Coronary artery (tissue), 2 donors: ENCODE results near the gene MATN4.

Experiments
- DNase-seq: peaks from one replicate; pipeline ENCODE4 v3.0.0-alpha.2; 2017; ENCODE audit warnings: low spot score
- H3K27ac ChIP-seq, 2 donors: fragments of 200-600 bp; sonication (generic); one replicate each; pipeline ENCODE4 v1.5.1; 2016 to 2019
- H3K4me3 ChIP-seq: fragments of 200-600 bp; sonication (generic); 2 replicates; pipeline ENCODE4 v1.5.1; 2016; ENCODE audit warnings: mild to moderate bottlenecking, moderate library complexity
- TF ChIP-seq, protein P1 (sequence below): fragments of 200-600 bp; sonication (generic); IDR thresholded peaks from one replicate; pipeline ENCODE4 v1.5.1; 2019; ENCODE audit warnings: antibody characterized with exemption

MATN4 gene

DNA sequence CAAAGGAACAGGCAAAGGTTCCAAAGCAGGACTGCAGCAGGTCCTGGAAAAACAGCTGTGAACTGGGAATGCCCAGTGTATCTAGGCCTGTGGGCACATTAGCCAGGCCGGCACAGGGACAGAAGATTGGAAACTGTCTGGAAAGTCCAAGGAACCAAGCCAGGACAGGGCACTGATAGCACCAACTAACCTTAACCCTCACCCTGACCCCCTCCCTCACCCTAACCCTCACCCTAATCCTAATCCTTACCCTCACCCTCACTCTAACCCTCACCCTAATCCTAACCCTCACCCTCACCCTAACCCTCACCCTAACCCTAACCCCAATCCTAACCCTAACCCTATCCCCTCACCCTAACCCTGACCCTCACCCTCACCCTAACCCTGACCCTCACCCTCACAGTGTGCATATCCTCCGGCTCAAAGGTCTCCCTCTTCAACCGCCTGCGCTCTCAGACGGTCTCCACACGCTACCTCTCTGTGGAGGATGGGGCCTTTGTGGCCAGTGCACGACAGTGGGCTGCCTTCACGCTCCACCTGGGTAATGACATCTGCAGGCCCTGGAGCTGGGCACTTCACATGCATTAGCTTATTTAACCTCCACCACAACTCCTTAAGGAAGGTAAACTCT, 5.1 kb upstream of the MATN4 start:
- Histone ChIP-seq H3K4me3 (no peak overlapping the region), H3K27ac (no peak overlapping the region)
- no peak for DNase-seq
- TF ChIP-seq, protein P1, sequence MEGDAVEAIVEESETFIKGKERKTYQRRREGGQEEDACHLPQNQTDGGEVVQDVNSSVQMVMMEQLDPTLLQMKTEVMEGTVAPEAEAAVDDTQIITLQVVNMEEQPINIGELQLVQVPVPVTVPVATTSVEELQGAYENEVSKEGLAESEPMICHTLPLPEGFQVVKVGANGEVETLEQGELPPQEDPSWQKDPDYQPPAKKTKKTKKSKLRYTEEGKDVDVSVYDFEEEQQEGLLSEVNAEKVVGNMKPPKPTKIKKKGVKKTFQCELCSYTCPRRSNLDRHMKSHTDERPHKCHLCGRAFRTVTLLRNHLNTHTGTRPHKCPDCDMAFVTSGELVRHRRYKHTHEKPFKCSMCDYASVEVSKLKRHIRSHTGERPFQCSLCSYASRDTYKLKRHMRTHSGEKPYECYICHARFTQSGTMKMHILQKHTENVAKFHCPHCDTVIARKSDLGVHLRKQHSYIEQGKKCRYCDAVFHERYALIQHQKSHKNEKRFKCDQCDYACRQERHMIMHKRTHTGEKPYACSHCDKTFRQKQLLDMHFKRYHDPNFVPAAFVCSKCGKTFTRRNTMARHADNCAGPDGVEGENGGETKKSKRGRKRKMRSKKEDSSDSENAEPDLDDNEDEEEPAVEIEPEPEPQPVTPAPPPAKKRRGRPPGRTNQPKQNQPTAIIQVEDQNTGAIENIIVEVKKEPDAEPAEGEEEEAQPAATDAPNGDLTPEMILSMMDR: no peak

DNA sequence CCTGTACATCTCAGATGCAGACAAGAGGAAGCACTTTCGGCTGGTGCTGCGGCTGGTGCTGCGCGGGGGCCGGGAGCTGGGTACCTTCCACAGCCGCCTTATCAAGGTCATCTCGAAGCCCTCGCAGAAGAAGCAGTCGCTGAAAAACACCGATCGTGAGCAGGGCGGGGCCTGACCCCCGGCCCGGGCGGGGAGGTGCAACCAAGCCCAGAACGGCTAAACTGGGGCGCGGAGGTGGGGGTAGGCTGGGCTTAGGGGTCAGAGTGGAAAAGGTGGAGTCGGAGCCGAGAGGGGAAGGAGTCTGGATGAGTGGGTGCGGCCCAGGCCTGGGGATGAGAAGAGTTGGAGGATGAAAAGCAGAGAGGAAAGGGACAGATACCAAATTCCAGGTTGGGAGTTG, 4.1 kb upstream of the MATN4 start:
- TF ChIP-seq, protein P1: no peak
- DNase-seq: no peak
- no peak overlapping the region for H3K27ac ChIP-seq
- no peak overlapping the region for H3K4me3 ChIP-seq

DNA sequence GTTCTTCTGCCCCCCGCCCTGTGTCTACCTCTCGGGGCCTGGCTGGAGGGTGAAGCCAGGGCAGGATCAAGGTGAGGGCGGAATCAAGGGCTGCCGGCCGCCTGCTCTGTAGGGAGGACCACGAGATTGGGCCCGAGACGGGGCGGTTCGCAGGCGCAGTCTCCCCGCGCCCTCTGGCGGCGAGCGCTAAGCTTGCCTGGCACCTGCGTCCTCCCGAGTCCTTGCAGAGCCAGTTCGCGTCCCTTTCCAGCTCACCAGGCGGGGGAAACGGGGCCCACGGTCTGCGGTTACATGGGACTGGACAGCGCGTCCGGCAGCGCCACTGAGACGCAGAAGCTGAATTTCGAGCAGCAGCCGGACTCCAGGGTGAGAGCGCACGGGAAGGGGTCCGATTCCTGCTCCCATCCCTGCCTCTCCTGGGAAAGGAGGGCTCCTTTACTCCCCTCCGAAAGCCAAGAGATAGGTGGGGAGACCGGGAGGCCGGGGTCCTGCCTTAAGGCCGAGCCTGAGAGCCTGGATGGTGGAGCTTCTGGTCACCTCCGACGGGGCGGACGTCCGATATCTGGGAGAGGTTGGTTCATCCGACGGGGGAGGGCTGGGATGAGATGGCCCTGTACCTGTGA, 3.6 kb upstream of the MATN4 start:
- H3K4me3 ChIP-seq: peak overlapping the region; percentile 31
- no peak for DNase-seq
- no peak overlapping the region for H3K27ac ChIP-seq
- TF ChIP-seq, protein P1: peak; percentile 71

DNA sequence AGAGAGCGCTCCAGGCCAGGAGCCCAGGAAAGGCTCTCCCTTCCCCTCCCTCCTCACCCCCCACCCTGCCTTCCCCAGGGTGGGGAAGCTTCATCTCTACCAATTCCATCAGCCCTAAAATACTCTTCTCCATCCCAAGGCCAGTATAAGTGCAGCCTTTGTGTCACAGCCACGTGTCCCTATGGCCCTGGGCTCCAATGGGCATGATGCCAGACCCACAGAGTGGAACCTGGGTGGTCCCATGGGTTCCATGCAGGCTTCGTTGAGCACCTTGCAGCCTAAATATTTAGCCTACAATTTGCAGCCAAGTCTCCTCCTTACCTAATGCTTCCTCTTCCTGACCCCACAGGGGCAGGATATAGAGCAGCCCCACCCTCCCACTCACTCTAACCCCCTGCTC, 976 bp upstream of the MATN4 start:
- Histone ChIP-seq H3K4me3 (no peak overlapping the region), H3K27ac (no peak overlapping the region)
- TF ChIP-seq, protein P1: no peak
- DNase-seq: no peak

DNA sequence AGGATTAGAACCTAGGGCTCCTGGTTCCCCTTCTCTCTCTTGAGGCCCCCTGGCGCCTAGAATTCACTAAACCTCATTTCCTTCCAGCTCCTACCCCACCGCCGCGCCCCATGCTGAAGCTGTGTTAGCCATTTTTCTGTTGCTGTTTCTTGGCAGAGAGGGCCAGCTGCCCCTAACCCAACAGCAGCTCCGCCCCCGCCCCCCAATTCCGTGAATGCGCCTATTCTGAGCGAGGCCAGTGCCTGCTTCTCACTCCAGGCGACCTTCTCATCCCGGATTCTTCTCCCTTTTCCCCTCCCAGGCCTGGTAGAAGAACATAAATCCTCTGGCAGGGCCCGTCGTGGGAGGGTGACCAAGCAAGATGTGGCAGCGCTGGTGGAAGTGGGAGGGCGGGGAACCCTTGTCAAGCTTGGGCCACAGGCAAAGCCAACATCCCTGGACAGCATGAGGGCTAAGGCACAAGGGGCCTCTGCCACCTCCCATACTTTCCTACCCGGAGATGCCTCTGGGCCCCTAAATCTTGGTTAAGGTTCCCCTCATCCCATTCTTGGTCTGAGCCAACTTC, 941 bp downstream of the MATN4 start:
- H3K27ac ChIP-seq: no peak overlapping the region
- no peak overlapping the region for H3K4me3 ChIP-seq
- TF ChIP-seq, protein P1: no peak
- no peak for DNase-seq

DNA sequence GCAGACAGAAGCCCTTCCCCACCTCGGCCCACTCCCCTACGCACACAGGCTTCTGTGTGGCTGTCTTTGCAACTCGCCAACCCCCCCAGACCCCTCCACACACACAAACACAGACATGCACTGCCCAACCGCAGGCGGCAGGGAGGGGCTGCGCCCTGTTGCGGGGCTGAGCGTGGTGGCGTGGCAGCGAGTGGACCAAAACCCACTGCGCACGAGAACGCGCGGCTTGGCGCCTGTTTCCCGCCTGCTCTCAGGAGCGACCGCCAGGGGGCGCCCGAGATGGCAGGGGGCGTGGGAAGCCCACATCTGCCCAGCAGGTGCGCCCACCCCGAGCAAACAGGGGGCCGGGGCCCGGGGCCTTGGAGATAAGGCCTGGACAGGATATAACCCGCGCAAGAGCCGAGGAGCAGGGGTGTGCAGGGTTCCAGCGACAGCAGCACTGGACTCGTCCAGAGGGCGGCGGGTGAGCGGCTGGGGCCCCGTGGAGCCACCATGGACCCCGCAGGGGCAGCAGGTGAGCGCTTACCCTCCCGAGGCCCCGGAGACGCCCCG, 1.6 kb downstream of the MATN4 start, which contains the start of gene RBPJL:
TSS of gene RBPJL (plus strand) at position 410 of the 552 bp plus-strand sequence. CDS start at position 493, 83 bp downstream.
- H3K27ac ChIP-seq: no peak within 1 kb of the TSS
- no peak for DNase-seq
- peak within 1 kb of the TSS; percentile 30 for H3K4me3 ChIP-seq

More for the DNA sequence above, 1.6 kb downstream of the MATN4 start, which contains the start of gene RBPJL:
- TF ChIP-seq, protein P1: peak; percentile 77
